ENCODE data around the gene CFAP61.

Gene CFAP61

GRCh38 chr20:20303320-20303719 is 251.0 kb downstream of the CFAP61 start:
- Histone ChIP-seq H3K4me2 (ENCODE audit: low read length) (peak overlapping the region; percentile 89), H2AFZ (ENCODE audit: low read depth, low read length) (peak overlapping the region; percentile 75), H3K4me1 (ENCODE audit: low read length) (peaks cover 17% of the 10 kb centered on the region), H4K20me1 (ENCODE audit: insufficient read depth, low read length) (no peaks in the 10 kb centered on the region), H3K9ac (ENCODE audit: low read length) (peak overlapping the region; percentile 43), H3K9me3 (ENCODE audit: insufficient read depth, low read length) (no peaks in the 10 kb centered on the region), H3K79me2 (ENCODE audit: low read length) (no peaks in the 10 kb centered on the region), H3K27me3 (ENCODE audit: low read depth, low read length) (peaks cover 56% of the 10 kb centered on the region), H3K4me3 (ENCODE audit: low read length) (peak overlapping the region; percentile 76), H3K36me3 (replicated peaks; ENCODE audit: low read depth, low read length) (no peaks in the 10 kb centered on the region), H3K27ac (ENCODE audit: low read length) (no peak overlapping the region)
- no peak for TF ChIP-seq CTCF (IDR thresholded peaks at IDR 0.05; ENCODE audit: low read depth, low read length)
- no peak for TF ChIP-seq EZH2phosphoT487 (IDR thresholded peaks at IDR 0.05; ENCODE audit: low read depth)

- no peaks in the 10 kb centered on the region for H3K36me3 ChIP-seq (replicated peaks; ENCODE audit: low read depth, low read length)
- H2AFZ ChIP-seq (ENCODE audit: low read depth, low read length), result peak overlapping the region; percentile 75
- peaks cover 55% of the 10 kb centered on the region for H3K27me3 ChIP-seq (ENCODE audit: low read depth, low read length)
- no peaks in the 10 kb centered on the region for H4K20me1 ChIP-seq (ENCODE audit: insufficient read depth, low read length)
- H3K79me2 ChIP-seq (ENCODE audit: low read length), result no peaks in the 10 kb centered on the region
- peak overlapping the region; percentile 89 for H3K4me2 ChIP-seq (ENCODE audit: low read length)
- peaks cover 17% of the 10 kb centered on the region for H3K4me1 ChIP-seq (ENCODE audit: low read length)
- H3K4me3 ChIP-seq (ENCODE audit: low read length), result peak overlapping the region; percentile 76
- H3K9me3 ChIP-seq (ENCODE audit: insufficient read depth, low read length), result no peaks in the 10 kb centered on the region
- H3K9ac ChIP-seq (ENCODE audit: low read length), result peak overlapping the region; percentile 43
- no peak for TF ChIP-seq CTCF (IDR thresholded peaks at IDR 0.05; ENCODE audit: low read depth, low read length)
- TF ChIP-seq EZH2phosphoT487 (IDR thresholded peaks at IDR 0.05; ENCODE audit: low read depth), result no peak
- no peak overlapping the region for H3K27ac ChIP-seq (ENCODE audit: low read length)
Observed at GRCh38 chr20:20303742-20304141, 251.4 kb downstream of the CFAP61 start.

- Histone ChIP-seq H2AFZ (ENCODE audit: low read depth, low read length) (no peak overlapping the region), H3K36me3 (replicated peaks; ENCODE audit: low read depth, low read length) (no peaks in the 10 kb centered on the region), H3K27me3 (ENCODE audit: low read depth, low read length) (peaks cover 62% of the 10 kb centered on the region), H3K4me1 (ENCODE audit: low read length) (peaks cover 17% of the 10 kb centered on the region), H3K9ac (ENCODE audit: low read length) (no peak overlapping the region), H4K20me1 (ENCODE audit: insufficient read depth, low read length) (no peaks in the 10 kb centered on the region), H3K79me2 (ENCODE audit: low read length) (no peaks in the 10 kb centered on the region), H3K27ac (ENCODE audit: low read length) (no peak overlapping the region), H3K4me3 (ENCODE audit: low read length) (no peak overlapping the region), H3K9me3 (ENCODE audit: insufficient read depth, low read length) (no peaks in the 10 kb centered on the region), H3K4me2 (ENCODE audit: low read length) (no peak overlapping the region)
- TF ChIP-seq CTCF (IDR thresholded peaks at IDR 0.05; ENCODE audit: low read depth, low read length) (no peak), EZH2phosphoT487 (IDR thresholded peaks at IDR 0.05; ENCODE audit: low read depth) (no peak)
Observed at GRCh38 chr20:20304942-20305341, 252.6 kb downstream of the CFAP61 start.

GRCh38 chr20:20312562-20312961 is 260.2 kb downstream of the CFAP61 start:
- no peaks in the 10 kb centered on the region for H4K20me1 ChIP-seq (ENCODE audit: insufficient read depth, low read length)
- H3K27me3 ChIP-seq (ENCODE audit: low read depth, low read length), result peaks cover 58% of the 10 kb centered on the region
- H3K4me2 ChIP-seq (ENCODE audit: low read length), result no peak overlapping the region
- H3K79me2 ChIP-seq (ENCODE audit: low read length), result no peaks in the 10 kb centered on the region
- no peak overlapping the region for H3K27ac ChIP-seq (ENCODE audit: low read length)
- H3K9ac ChIP-seq (ENCODE audit: low read length), result no peak overlapping the region
- H3K36me3 ChIP-seq (replicated peaks; ENCODE audit: low read depth, low read length), result no peaks in the 10 kb centered on the region
- peaks cover 9% of the 10 kb centered on the region for H3K4me1 ChIP-seq (ENCODE audit: low read length)
- no peak overlapping the region for H3K4me3 ChIP-seq (ENCODE audit: low read length)
- no peak overlapping the region for H2AFZ ChIP-seq (ENCODE audit: low read depth, low read length)
- no peaks in the 10 kb centered on the region for H3K9me3 ChIP-seq (ENCODE audit: insufficient read depth, low read length)
- TF ChIP-seq EZH2phosphoT487 (IDR thresholded peaks at IDR 0.05; ENCODE audit: low read depth) (no peak), CTCF (IDR thresholded peaks at IDR 0.05; ENCODE audit: low read depth, low read length) (no peak)

Data from OCI-LY3 (cell line).